NCI-H446 treated with DMSO at 0.1 percent for 48 hours (cell line): ENCODE results near the gene TESMIN.

Experiments
- DNase-seq: peaks from one replicate; lab custom pipeline; 2025; lab: John Stamatoyannopoulos, UW

Gene TESMIN

DNA sequence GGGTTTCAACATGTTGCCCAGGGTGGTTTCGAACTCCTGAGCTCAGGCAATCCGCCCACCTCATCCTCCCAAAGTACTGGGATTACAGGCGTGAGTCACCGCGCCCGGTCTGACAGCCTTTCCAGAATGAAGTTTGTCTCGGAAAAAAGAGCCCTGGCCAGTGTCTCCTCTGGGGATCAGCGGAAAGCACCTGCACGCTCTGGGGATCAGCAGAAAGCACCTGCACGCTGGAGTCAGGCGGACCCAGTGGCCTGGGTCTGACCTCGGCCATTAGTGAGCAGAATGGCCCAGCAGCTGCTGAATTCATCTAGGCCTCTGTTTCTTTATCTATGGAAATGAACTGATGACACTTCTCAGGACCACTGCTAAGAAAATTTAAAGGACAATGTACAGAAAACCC, 10.5 kb upstream of the TESMIN start:
- no peak for DNase-seq

- DNase-seq, result no peak
Measured at GRCh38 chr11:68759991-68760390, 8.7 kb upstream of the TESMIN start.

DNA sequence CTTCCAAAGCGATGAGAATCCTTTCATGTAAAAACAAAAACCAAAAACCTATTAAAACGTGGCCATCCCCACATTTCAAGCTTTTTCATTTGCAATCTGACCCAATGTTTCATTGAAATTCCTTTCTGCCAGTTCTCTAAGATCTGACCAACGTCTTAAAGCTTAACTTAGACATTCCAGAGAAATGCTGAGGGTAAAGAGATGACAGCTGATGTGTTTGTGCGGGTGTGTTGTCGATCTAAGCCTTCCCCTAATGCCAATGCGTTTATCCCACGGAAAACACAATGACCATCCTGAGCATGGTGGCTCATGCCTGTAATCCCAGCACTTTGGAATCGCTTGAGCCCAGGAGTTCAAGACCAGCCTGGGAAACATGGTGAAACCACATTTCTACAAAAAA, 6.4 kb upstream of the TESMIN start:
- DNase-seq, result no peak

DNA sequence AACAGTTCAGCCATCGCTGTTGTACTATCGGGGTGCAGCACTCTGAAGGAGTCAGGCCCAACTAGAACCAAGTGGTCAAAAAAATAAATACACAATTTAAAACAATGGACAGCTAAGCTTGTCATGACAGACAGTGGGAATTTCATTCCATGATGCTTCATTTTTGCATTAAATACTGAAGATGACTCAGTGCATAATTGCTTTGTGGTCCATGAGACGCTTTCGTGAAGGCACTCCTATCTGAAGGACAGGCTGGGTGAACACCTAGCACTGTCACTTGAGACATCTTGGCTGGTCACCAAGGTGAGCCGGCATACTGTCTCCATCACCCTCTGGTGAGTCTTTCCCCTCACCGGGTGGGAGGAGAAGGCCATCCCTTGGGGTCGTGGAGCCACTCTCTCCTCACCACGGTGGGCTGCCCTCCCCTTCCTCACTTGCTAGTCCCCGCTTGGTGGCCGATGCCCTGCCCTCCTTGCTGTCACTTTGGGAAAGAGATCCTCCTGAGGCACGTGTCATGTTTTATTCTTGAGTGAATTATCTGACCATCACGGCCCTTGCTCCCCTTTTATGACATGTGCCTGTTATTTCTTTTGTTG, 4.9 kb upstream of the TESMIN start:
- no peak for DNase-seq

DNA sequence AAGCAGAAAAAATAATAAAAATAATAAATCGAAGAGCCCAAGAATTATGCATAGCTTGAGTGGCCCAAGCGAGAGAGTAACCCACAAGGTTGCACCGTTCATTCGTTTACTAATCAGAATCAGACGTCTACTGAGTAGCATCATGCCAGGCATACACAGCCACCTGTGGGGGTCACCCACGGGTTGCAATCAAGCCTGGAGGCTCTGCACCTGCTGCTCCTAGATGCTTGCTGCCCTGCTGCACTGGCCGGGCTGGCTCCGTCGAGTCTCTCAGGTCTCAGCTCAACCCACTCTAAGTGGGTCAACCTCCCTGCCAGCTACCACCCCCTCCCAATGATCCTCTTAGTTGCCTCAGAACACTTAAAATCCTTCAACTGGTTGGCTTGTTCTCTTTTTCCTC, 2.0 kb upstream of the TESMIN start:
- no peak for DNase-seq

DNA sequence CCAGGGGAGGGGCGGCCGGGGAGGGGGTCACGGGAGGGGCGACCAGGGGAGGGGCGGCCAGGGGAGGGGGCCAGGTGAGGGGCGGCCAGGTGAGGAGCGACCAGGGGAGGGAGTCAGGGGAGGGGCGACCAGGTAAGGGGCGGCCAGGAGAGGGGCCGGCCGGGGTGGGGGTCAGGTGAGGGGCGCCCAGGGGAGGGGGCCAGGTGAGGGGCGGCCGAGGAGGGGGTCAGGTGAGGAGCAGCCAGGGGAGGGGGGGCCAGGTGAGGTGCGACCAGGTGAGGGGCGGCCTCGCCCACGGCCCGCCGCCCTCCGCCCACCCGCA, 355 bp downstream of the TESMIN start:
- DNase-seq, result no peak

GRCh38 chr11:68750195-68751003, 921 bp downstream of the TESMIN start:
- DNase-seq, result no peak

GRCh38 chr11:68749229-68750123, 1.8 kb downstream of the TESMIN start:
- no peak for DNase-seq

GRCh38 chr11:68748061-68748460, 3.3 kb downstream of the TESMIN start:
- no peak for DNase-seq

DNA sequence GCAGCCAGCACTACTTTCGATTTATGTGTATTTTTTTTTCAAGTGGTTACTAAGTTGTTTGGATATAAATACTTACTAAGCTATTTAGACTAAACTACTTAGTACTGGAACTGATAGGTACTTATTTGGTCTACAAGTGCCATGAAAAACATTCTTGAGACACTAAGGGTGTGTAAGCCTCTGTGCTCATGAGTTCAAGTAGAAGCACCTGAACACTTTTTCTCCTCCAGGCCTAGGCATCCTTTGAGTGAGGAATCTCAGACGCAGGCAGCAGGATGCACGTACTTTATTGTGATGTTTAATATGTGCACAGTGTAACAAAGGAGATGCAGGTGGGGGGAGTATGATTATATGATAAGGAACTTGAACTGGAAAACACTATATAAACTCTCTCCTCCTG, 7.8 kb downstream of the TESMIN start:
- DNase-seq, result no peak

- no peak for DNase-seq
Measured at GRCh38 chr11:68741463-68741862, 9.9 kb downstream of the TESMIN start.

GRCh38 chr11:68735646-68736045, 15.7 kb downstream of the TESMIN start:
- DNase-seq, result no peak

GRCh38 chr11:68735125-68735524, 16.2 kb downstream of the TESMIN start:
- DNase-seq, result no peak

- no peak for DNase-seq
Measured at GRCh38 chr11:68734111-68734510, 17.2 kb downstream of the TESMIN start.

DNA sequence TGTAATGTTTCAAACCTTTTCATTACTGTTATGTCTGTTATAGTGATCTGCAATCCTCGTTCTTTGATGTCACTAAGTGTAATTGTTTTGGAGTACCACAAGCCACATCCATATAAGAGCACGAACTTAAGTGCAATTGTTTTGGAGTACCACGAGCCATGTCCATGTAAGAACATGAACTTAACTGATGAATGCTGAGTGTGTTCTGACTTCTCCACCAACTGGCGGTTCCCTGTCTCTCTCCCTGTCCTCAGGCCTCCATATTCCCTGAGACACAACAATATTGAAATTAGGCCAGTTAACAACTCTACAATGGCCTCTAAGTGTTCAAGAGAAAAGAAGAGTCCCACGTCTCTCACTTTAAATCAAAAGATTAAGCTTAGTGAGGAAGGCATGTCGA, 23.5 kb downstream of the TESMIN start:
- DNase-seq, result no peak

DNA sequence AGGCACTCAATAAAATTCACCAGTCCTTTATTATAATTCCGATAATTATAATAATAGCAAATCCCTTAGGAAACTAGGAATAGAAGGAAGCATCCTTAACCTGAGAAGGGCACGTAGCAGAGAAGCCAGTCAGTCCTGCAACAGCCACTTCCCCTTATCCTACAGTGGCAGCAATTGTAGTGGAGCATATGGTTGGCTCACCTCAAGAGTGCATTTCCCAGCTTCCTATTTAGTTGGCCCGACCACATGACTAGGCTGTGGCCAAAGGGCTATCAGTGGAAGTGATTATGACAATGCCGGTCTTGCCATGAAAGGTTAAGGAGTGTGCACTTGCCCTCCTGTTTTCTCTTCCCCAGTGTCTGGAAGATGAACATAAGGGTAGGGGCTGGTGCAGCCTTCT, 27.0 kb downstream of the TESMIN start:
- no peak for DNase-seq

DNA sequence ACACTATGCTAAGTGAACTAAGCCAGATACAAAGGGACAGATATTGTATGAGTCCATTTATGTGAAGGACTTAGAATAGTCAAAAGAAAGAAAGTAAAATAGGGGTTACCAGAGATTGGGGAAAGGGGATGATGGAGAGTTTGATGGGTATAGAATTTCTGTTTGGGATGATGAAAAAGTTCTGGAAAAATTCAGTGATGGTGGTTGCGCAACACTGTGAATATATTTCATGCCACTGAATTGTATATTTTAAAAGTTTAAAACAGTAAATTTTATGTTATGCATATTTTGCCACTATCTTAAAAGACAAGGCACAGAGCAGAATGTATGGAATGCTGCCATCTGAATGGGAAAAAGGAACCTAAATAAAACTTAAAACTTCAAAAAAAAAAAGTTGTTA, 29.2 kb downstream of the TESMIN start:
- no peak for DNase-seq

- no peak for DNase-seq
Measured at GRCh38 chr11:68721075-68721474, 30.2 kb downstream of the TESMIN start.

GRCh38 chr11:68715456-68716122, 35.7 kb downstream of the TESMIN start:
- no peak for DNase-seq

- DNase-seq, result no peak
Measured at GRCh38 chr11:68714060-68714856, 37.1 kb downstream of the TESMIN start.

GRCh38 chr11:68711114-68711513, 40.2 kb downstream of the TESMIN start:
- no peak for DNase-seq

DNA sequence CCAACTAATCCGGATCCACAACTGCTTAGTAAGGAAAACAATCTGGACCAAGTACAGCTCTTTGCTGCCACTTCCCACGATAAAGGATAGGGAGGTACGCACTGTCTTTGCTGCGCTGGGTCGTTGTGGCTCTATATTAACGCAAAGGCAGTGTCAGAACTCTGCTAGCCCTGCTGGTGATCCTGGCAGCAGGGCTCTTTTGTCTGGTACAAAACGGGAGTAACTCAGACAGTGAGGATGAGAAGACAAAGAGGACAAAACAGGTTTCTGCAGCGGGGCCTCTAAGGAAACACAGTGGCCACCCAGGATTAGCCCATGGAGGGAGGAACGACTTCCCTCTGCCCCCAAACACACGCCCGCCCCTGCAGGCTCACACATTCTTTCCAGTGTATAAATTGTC, 40.9 kb downstream of the TESMIN start:
- no peak for DNase-seq
